OCI-LY1 (cell line): ENCODE measurements around the gene DYNLT4.

Experiments used
- EZH2 ChIP-seq: fragments of 200-600 bp; sonication (generic), shearing (Covaris generic); IDR thresholded peaks from 2 replicates; pipeline ENCODE4 v1.8.0; 2017; ENCODE audit warnings: borderline replicate concordance, mixed run types, mild to moderate bottlenecking, antibody characterized with exemption, low read length, moderate library complexity, mixed read lengths
- TF ChIP-seq, protein P1 (sequence below): fragments of 200-600 bp; sonication (generic), shearing (Covaris generic); IDR thresholded peaks from 2 replicates; pipeline ENCODE4 v1.5.1; 2017; ENCODE audit warnings: mild to moderate bottlenecking, antibody characterized with exemption, low read length, moderate library complexity, mixed read lengths

DNA sequence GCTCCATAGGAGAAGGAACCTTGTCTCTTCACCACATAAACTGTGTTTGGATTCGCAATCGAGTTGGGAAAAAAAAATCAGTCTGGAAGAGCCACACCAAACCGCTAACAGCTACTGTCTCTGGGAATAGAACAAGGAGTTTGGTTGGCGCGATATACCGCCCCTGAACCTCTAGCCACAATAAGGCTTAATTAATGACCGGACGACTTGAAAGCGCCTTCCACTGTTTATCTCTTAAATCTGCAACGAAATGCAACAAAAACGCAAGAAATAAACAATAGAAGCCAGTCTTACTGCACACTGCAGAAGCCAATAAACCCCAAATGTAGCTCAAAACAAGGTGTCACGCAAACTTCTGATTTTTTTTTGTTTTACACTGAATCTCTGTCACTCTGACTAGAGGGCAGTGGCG is 12.1 kb upstream of the DYNLT4 start:
- TF ChIP-seq, protein P1, sequence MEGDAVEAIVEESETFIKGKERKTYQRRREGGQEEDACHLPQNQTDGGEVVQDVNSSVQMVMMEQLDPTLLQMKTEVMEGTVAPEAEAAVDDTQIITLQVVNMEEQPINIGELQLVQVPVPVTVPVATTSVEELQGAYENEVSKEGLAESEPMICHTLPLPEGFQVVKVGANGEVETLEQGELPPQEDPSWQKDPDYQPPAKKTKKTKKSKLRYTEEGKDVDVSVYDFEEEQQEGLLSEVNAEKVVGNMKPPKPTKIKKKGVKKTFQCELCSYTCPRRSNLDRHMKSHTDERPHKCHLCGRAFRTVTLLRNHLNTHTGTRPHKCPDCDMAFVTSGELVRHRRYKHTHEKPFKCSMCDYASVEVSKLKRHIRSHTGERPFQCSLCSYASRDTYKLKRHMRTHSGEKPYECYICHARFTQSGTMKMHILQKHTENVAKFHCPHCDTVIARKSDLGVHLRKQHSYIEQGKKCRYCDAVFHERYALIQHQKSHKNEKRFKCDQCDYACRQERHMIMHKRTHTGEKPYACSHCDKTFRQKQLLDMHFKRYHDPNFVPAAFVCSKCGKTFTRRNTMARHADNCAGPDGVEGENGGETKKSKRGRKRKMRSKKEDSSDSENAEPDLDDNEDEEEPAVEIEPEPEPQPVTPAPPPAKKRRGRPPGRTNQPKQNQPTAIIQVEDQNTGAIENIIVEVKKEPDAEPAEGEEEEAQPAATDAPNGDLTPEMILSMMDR: no peak
- no peak for TF ChIP-seq EZH2
